ENCODE results near the gene ATAD3A.
A peak's percentile ranks its signal among the peaks of the same experiment; 100 is the strongest.
"Not testable (repeated sequence)": the region's sequence is repeated elsewhere in the genome, so short reads cannot be mapped to it uniquely, and the experiment has no call there.

ATAD3A gene

GRCh38 chr1:1540818-1541628 is 29.1 kb downstream of the ATAD3A start:
- DNase-seq = no peak

GRCh38 chr1:1541956-1542765 is 30.2 kb downstream of the ATAD3A start:
- no peak for DNase-seq

- no peak for DNase-seq
Observed at GRCh38 chr1:1542766-1543705, 31.1 kb downstream of the ATAD3A start.

DNA sequence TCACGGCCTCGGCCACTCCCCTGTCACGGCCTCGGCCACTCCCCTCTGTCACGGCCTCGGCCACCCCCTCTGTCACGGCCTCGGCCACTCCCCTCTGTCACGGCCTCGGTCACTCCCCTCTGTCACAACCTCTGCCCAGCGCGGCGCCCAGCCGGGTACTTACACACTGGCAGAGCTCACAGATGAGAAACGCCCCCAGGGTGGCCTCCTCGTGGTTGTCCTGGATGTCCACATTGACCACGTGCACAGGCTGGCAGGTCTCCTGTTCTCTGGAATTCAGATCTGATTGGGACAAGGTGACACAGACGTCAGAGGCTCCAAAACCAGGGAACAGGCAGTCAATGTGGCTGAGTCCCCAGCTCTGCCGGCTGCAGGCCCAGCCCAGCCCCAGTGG is 31.7 kb downstream of the ATAD3A start:
- DNase-seq = no peak

DNA sequence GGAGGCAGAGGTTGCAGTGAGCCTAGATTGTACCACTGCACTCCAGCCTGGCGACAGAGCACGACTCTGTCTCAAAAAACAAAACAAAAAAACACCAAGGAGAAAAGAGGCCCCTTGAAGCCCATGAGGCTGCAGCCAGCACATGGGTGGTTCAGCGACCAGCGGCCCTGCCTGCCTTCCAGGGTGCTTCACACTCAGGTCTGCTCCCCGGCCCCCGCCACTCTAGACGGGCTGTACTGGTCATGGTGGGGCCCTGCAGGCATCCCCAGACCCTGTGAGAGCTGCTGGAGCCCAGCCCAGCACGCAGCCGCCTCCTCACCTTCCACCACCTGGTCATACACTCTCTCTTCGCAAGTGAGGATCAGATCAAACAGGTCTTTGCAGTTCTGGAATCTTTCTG is 32.6 kb downstream of the ATAD3A start:
- no peak for DNase-seq

DNA sequence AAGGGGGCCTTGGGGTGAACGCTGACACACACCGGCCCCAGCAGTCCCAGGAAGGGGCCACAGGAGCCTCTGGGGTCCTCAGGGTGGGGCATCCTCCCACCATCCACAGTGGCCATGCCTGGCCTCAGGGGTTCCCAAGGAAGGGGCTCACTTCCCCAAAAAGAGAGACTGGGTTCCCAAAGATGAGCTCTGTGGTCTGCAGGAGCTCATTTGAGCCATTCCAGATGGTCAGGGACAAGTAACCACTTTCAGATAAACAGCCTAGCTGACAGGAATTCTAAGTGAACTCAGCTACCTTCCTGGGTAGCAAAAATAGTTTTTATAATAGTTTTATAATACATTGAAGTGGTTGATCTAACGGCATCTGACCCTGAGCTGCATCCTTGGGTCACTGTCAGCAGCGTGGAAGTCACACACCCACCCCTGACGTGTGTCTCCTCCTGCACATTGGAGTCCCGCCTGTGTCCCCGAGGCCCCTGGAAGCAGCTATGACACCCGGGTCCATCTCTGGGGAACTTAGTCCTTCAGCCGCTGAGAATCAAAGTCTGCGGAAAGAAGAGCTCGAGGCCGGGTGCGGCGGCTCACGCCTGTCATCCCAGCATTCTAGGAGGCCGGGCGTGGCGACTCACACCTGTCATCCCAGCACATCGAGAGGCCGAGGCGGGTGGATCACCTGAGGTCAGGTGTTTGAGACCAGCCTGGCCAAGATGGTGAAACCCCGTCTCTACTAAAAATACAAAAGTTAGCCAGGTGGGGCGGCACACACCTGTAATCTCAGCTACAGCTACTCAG is 34.2 kb downstream of the ATAD3A start:
- no peak for DNase-seq

DNA sequence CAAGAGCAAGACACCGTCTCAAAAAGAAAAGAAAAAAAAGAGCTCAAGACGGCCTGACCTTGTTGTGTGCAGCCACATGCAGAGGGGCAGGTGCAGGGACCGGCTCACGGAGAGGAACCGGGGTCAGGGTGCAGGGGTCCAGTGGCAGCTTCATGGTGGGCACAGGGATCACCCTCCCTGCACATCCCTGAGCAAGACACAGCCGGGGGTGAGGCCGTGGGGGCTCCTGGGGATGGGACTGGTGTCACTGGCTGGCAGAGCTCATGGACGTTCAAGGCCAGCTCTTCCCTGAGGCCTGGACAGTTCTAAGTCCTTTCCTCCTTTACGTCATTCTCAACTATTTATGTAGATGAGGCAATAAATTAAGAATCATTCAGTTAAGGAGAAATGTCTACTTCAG is 35.0 kb downstream of the ATAD3A start:
- no peak for DNase-seq

DNA sequence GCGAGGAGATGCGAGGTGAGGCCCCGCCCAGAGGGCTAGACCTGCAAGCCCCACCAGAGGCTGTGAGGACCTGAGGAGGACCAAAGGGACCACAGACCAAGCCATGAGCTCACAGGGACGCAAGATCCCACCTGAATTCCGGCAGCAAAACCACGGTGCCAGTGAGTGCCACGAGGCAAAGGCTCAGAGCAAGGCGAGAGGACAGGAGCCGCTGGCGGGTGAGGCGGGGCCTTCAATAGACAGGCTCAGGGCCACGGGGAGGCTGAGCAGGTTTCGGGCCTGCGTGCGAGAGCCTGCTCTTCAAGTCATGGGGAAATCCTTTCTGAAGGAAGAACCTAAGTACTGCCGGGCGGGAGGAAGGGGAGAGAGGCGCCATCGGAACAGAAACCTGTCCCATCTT is 35.5 kb downstream of the ATAD3A start:
- DNase-seq = no peak

GRCh38 chr1:1548591-1548990 is 36.6 kb downstream of the ATAD3A start:
- DNase-seq = no peak

DNA sequence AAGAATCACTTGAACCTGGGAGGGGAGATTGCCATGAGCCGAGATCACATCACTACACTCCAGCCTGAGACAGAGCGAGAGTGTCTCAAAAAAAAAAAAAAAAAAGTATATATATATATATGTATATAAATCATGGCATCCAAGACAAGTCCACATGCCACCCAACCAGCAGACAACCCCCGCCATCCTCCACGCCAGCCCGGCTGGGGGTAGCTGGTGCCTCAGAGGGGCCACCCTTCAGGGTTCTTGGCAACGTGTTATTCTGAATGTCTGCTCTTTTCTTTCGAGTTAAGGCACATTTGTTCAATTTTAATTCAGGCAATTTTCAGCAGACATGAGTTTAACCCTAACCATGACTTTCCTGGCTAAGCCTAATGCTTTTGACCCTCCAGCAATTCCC is 38.1 kb downstream of the ATAD3A start:
- DNase-seq = no peak

- DNase-seq = peak; percentile 49
Observed at GRCh38 chr1:1550591-1551432, 38.9 kb downstream of the ATAD3A start.

- DNase-seq = no peak
Observed at GRCh38 chr1:1551524-1552262, 39.7 kb downstream of the ATAD3A start.

DNA sequence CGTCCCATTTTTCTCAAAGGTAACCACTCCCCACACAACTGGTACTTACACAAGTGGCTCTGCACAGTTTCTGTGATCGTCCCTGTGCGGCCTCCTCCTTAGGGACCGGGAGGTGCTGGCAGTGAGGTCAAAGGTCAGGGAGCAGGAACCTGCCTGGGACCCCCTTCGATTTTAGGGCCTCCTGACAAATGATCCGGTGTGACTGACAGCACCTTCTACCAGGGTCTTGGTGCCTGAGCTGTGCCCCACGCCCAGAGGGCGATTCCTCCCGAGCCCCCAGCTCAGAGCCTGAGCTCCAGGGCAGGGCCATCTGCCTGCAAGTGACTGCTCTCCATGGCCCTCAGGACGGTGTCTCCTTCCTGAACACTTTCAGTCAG is 40.3 kb downstream of the ATAD3A start:
- no peak for DNase-seq

DNA sequence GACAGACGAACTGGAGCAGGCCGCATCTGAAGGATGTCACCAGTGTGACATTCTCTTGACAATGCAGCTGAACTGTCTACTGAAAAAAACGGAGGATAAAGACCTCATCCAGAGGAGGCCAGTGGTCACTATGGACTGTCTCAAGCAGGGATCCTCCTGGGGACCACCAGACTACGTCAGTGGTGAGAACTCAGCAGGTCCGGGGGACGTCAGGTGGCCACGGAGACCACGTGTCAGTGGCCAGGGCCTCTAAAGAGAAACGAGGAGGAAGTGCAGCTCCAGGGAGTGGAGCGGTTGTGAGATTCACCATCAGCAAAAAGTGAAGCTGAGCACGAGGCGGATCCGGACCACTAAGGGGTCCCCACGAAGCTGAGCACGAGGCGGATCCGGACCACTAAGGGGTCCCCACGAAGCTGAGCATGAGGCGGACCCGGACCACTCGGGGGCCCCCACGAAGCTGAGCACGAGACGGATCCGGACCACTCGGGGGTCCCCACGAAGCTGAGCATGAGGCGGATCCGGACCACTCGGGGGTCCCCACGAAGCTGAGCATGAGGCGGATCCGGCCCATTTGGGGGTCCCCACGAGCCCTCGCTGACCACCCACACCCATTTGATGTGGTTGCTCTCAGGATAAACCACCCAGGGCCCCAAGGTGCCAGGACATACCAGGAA is 42.0 kb downstream of the ATAD3A start:
- DNase-seq = no peak

DNA sequence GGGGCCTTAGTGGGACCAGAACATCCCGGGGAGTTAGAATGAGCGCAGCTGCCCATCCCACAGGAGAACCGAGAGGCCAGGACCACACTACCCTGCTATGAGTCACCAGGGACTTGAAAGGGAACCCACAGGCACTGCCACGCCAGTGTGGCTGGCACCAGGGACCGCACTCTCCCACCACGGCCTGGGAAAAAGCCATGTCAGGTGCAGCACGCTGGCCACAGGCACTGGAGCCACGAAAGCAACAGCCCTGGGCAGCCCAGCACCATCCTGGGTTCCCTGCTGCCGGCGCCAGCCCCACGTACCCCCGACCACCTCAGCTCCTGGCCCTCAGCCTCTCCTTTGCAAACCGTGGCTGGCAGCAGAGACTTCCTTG is 42.6 kb downstream of the ATAD3A start:
- DNase-seq = no peak

DNA sequence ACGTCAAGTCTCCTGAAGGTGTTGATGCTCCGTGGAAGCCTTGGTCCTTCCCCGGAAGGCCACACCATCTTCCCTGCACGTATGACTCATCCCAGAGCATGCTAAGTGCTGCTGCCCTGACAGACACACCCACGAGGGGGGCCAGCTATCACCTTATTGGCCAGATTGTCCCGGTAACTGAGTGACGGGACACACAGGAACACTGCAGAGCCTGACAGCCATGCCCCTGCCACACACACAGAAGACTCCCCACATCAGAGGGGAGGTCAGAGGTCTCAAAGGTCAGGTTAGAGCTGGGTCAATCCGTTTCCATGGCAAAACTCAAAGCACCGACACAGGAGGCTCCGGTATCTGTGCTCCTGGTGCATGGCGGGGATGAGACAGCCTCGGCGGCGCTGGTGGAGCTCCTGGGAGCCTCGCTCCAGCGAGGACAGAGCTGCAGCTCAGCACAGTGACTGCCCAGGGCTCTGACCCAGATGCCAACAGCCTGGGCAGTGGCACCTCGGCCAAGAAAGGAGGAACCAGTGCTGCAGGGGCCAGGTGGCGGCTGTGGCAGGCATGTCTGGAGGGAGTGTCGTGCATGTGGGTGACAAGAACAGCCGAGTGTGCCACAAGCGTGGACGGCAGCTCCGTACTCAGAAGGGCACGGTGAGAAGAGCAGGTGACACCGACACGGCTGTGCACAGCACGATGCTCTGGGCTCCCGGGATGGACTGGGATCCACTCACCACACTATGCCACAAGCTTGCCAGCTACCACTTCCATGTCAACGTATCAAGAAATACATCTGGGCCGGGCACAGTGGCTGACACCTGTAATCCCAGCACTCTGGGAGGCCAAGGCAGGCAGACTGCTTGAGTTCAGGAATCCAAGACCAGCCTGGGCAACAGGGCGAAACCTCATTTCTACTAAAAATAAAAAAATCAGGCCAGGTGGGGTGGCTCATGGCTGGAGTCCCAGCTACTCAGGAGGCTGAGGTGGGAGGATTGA is 43.3 kb downstream of the ATAD3A start:
- no peak for DNase-seq

DNA sequence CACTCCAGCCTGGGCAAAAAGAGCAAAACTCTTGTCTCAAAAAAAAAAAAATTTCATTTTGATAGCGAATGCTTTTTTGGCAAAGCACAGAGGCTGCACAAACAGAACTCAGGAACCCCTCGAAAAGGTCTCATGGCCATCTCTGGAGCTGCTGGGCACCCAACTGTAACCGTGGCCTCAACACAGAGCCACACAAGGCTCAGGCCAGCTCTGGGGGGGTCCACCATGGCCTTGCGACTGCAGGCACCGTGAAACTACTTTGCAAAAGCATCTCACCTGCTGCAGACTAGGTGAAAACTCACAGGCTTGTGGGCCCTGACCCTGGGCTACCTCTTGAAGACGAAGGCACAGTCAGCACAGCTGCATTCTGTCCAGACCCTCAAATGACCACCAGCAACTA is 44.5 kb downstream of the ATAD3A start:
- DNase-seq = no peak

DNA sequence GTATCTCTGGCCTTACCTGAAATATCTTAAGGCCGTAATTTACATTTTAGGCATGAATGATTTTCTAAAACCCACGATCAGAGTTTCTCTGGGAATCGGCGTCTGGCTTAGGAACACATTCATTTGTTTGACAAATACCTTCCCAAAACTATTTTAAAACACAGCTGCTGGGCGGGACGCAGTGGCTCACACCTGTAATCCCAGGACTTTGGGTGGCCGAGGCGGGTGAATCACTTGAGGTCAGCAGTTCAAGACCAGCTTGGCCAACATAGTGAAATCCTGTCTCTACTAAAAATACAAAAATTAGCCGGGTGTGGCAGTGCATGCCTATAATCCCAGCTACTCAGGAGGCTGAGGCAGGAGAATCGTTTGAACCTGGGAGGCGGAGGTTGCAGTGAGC is 45.0 kb downstream of the ATAD3A start:
- not testable (repeated sequence) for DNase-seq

GRCh38 chr1:1557688-1558087 is 45.7 kb downstream of the ATAD3A start:
- not testable (repeated sequence) for DNase-seq

All from hematopoietic multipotent progenitor cell treated with erythropoietin and hydrocortisone succinate and interleukin-3 and kit ligand, for 6 days (in vitro differentiated cells).